C4-2B (cell line): ENCODE results near the gene ZNF155.
"Not testable (repeated sequence)": the region's sequence is repeated elsewhere in the genome, so short reads cannot be mapped to it uniquely, and the experiment has no call there.

ENCODE experiments used
- ZFX ChIP-seq: fragments of 450-650 bp; IDR thresholded peaks from 2 replicates; pipeline ENCODE4 v1.6.1; 2017
- TF ChIP-seq, protein P1 (sequence below): fragments of 450-650 bp; conservative IDR thresholded peaks from 2 replicates; pipeline ENCODE4 v1.5.1; 2017; ENCODE audit warnings: mild to moderate bottlenecking

DNA sequence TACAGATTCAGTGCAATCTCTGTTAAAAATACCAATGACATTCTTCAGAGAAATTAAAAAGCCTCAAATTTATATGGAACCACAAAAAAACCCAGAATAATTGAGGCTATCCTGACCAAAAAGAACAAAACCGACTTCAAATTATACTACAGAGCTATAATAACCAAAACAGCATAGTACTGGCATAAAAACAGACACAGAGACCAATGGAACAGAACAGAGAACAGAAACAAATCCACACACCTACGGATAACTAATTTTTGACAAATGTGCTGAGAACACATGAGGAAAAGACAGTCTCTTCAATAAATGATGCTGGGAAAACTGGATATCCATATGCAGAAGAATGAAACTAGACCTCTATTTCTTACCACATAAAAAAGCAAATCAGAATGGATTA, 34.2 kb upstream of the ZNF155 start:
- TF ChIP-seq, protein P1, sequence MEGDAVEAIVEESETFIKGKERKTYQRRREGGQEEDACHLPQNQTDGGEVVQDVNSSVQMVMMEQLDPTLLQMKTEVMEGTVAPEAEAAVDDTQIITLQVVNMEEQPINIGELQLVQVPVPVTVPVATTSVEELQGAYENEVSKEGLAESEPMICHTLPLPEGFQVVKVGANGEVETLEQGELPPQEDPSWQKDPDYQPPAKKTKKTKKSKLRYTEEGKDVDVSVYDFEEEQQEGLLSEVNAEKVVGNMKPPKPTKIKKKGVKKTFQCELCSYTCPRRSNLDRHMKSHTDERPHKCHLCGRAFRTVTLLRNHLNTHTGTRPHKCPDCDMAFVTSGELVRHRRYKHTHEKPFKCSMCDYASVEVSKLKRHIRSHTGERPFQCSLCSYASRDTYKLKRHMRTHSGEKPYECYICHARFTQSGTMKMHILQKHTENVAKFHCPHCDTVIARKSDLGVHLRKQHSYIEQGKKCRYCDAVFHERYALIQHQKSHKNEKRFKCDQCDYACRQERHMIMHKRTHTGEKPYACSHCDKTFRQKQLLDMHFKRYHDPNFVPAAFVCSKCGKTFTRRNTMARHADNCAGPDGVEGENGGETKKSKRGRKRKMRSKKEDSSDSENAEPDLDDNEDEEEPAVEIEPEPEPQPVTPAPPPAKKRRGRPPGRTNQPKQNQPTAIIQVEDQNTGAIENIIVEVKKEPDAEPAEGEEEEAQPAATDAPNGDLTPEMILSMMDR, result not testable (repeated sequence)
- TF ChIP-seq ZFX, result not testable (repeated sequence)
